ENCODE measurements around the gene TAF1A.

Gene TAF1A

DNA sequence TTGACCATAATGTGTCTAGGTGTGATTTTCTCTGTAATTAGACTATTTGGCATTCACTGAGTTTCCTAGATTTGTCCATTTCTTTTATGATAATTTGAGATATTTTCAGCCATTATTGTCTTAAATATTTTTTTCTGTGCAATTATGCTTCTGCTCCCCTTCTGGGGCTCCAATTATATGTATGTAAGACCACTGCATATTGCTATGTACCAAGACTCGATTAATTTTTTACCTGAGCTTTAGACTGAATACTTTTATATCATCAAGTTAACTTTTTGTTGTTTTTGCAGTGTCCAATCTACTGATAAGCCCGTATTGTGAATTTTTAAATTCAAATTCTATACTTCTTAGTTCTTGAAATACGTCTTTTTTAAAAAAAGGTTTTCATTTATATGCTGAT is 5.1 kb upstream of the TAF1A start:
- Histone ChIP-seq H3K4me3 (ENCODE audit: low read depth in 1 of 2, low read length in 2 of 2) (no peak overlapping the region), H3K27ac (ENCODE audit: low read length) (no peak overlapping the region), H3K9me3 (ENCODE audit: control insufficient read depth in 1 of 2, low read length in 2 of 2) (no peaks in the 10 kb centered on the region), H3K27me3 (ENCODE audit: low read depth, low read length) (no peaks in the 10 kb centered on the region), H3K4me1 (ENCODE audit: control insufficient read depth in 1 of 2, insufficient read depth in 2 of 2, low read length in 2 of 2) (peaks cover 0 to 8% of the 10 kb centered on the region in 2 donors), H3K36me3 (ENCODE audit: control insufficient read depth in 1 of 2, insufficient read depth in 2 of 2, low read length in 2 of 2) (no peaks in the 10 kb centered on the region)

DNA sequence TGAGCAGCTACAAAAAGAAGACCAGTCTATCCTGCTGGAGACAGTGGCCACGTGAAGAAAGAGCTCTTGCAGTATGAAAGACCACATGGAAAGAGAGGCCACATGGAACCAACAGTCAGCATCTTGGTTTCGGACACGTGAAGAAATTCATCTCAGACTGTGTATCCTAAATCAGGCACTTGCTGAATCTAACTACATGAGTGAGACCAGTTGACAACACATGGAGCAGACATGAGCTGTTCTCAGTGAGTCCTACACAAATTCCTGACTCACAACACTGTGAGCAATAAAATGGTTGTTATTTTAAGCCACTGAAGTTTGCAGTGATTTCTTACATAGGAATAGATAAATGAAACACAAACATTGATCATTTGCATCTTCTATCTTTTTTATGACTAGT is 2.4 kb upstream of the TAF1A start:
- no peaks in the 10 kb centered on the region for H3K27me3 ChIP-seq (ENCODE audit: low read depth, low read length)
- no peaks in the 10 kb centered on the region for H3K9me3 ChIP-seq (ENCODE audit: control insufficient read depth in 1 of 2, low read length in 2 of 2)
- H3K27ac ChIP-seq (ENCODE audit: low read length), result no peak overlapping the region
- peaks cover 0 to under 1% of the 10 kb centered on the region in 2 donors for H3K36me3 ChIP-seq (ENCODE audit: control insufficient read depth in 1 of 2, insufficient read depth in 2 of 2, low read length in 2 of 2)
- H3K4me3 ChIP-seq (ENCODE audit: low read depth in 1 of 2, low read length in 2 of 2), result no peak overlapping the region
- H3K4me1 ChIP-seq (ENCODE audit: control insufficient read depth in 1 of 2, insufficient read depth in 2 of 2, low read length in 2 of 2), result peaks cover 6 to 22% of the 10 kb centered on the region in 2 donors

DNA sequence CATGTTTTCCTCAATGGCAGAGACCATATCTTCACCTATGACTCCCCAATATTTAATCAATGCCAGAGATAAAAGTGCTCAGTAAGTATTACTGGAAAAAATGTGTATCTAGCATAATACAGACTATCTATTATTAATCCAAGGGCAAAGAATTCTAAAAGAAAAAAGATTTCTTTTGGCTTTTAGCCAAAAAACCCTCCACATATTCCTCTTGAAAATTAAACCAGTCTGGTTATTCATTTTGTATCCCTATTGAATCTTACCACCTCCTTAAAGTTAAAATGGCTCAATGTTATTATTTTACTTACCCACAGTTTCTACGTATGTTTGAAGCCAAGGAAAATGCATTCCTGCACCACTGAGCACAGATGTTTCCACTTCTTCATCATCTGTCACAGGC is 1.6 kb downstream of the TAF1A start:
- peaks cover 9% of the 10 kb centered on the region in 2 donors for H3K36me3 ChIP-seq (ENCODE audit: control insufficient read depth in 1 of 2, insufficient read depth in 2 of 2, low read length in 2 of 2)

DNA sequence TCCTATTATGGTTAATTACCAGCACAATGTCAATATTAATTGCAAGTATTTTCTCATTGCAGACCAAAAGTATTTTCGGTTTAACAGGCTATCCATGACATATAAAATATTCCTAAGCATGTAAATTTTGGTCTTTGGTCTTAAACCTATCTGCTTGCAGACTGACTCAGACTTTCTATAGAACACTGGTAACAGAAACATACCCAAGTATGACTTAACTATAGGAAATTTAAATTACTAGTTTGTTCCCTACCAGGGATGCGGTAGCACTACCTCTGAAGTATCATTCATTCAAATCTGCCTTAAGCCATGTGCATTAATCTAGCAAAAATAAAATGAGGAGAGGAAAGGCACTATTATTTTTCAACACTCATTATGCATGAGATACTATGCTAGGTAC is 2.9 kb downstream of the TAF1A start:
- Histone ChIP-seq H3K27ac (ENCODE audit: low read length) (no peak overlapping the region), H3K36me3 (ENCODE audit: control insufficient read depth in 1 of 2, insufficient read depth in 2 of 2, low read length in 2 of 2) (peaks cover 10 to 15% of the 10 kb centered on the region in 2 donors), H3K27me3 (ENCODE audit: low read depth, low read length) (no peaks in the 10 kb centered on the region), H3K4me3 (ENCODE audit: low read depth in 1 of 2, low read length in 2 of 2) (no peak overlapping the region), H3K4me1 (ENCODE audit: control insufficient read depth in 1 of 2, insufficient read depth in 2 of 2, low read length in 2 of 2) (peaks cover 6 to 22% of the 10 kb centered on the region in 2 donors), H3K9me3 (ENCODE audit: control insufficient read depth in 1 of 2, low read length in 2 of 2) (no peaks in the 10 kb centered on the region)

More for the DNA sequence above, 1.6 kb downstream of the TAF1A start:
- Histone ChIP-seq H3K4me1 (ENCODE audit: control insufficient read depth in 1 of 2, insufficient read depth in 2 of 2, low read length in 2 of 2) (peaks cover 6 to 22% of the 10 kb centered on the region in 2 donors), H3K9me3 (ENCODE audit: control insufficient read depth in 1 of 2, low read length in 2 of 2) (no peaks in the 10 kb centered on the region), H3K4me3 (ENCODE audit: low read depth in 1 of 2, low read length in 2 of 2) (no peak overlapping the region), H3K27ac (ENCODE audit: low read length) (no peak overlapping the region), H3K27me3 (ENCODE audit: low read depth, low read length) (no peaks in the 10 kb centered on the region)

DNA sequence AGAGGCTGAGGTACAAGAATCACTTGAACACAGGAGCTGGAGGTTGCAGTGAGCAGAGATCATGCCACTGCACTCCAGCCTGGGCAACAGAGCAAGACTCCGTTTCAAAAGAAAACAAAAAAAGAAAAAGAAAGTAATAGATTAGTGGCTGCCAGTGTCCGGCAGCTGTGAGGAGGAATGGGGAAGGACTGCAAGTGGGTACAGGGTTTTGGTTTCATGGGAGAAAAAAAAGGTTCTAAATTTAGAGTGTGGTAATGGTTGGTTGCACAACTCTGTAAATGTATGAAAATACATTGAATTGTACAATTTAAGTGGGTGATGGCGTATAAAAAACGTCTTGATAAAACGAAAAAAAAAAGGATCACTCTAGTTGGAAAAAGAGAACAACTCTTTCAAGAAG is 6.7 kb downstream of the TAF1A start:
- no peak overlapping the region for H3K4me3 ChIP-seq (ENCODE audit: low read depth in 1 of 2, low read length in 2 of 2)
- no peaks in the 10 kb centered on the region for H3K27me3 ChIP-seq (ENCODE audit: low read depth, low read length)
- peaks cover 10 to 21% of the 10 kb centered on the region in 2 donors for H3K36me3 ChIP-seq (ENCODE audit: control insufficient read depth in 1 of 2, insufficient read depth in 2 of 2, low read length in 2 of 2)
- peaks cover 0 to 1% of the 10 kb centered on the region in 2 donors for H3K4me1 ChIP-seq (ENCODE audit: control insufficient read depth in 1 of 2, insufficient read depth in 2 of 2, low read length in 2 of 2)
- H3K27ac ChIP-seq (ENCODE audit: low read length), result no peak overlapping the region
- H3K9me3 ChIP-seq (ENCODE audit: control insufficient read depth in 1 of 2, low read length in 2 of 2), result no peaks in the 10 kb centered on the region

DNA sequence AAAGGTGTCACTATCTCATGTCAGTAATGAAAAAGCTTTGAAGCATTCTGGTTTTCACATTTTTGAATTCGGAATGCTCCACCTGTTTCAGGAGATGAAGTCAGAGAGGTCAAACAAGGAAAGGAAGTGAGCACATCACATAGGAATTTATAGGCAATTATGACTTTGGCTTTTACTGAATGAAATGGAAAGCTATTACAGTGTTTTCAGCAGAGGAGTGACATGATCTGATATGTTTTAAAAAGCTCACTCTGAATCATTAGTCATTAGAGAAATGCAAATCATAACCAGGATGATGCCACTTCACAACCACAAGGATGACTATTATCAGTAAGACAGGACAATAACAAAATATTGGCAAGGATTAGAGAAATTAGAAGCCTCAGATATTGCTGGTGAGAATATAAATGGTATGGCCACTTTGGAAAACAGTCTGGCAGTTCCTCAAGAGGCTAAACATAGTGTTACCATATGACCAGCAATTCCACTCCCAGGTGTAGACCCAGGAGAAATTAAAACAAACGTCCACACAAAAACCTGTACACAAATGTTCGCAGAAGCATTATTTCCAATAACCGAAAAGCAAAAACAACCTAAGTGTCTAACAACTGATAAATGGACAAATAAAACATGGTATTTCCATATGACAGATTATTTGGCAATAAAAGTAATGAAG is 7.5 kb downstream of the TAF1A start:
- Histone ChIP-seq H3K36me3 (ENCODE audit: control insufficient read depth in 1 of 2, insufficient read depth in 2 of 2, low read length in 2 of 2) (peaks cover 10 to 26% of the 10 kb centered on the region in 2 donors), H3K9me3 (ENCODE audit: control insufficient read depth in 1 of 2, low read length in 2 of 2) (no peaks in the 10 kb centered on the region), H3K27me3 (ENCODE audit: low read depth, low read length) (no peaks in the 10 kb centered on the region), H3K27ac (ENCODE audit: low read length) (no peak overlapping the region), H3K4me1 (ENCODE audit: control insufficient read depth in 1 of 2, insufficient read depth in 2 of 2, low read length in 2 of 2) (no peaks in the 10 kb centered on the region), H3K4me3 (ENCODE audit: low read depth in 1 of 2, low read length in 2 of 2) (no peak overlapping the region)

DNA sequence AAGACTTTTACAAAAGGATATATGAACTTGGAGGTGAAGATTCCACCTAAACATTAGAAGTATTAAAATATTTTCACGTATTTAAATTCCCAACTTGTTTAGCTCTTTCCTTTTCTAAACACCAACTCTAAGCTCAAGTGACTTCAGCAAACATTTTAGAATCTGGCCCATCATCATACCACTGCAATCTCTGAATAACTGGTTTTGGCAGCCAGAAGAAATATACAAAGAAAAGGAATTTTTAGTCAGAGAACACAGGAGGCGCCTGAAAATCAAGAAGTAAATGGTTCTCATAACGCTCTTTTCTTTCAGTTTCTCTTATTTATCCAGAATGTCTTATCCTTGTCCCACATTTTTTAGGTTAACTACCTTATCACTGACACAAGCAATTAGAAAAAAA is 10.4 kb downstream of the TAF1A start:
- Histone ChIP-seq H3K9me3 (ENCODE audit: control insufficient read depth in 1 of 2, low read length in 2 of 2) (no peaks in the 10 kb centered on the region), H3K4me3 (ENCODE audit: low read depth in 1 of 2, low read length in 2 of 2) (no peak overlapping the region), H3K36me3 (ENCODE audit: control insufficient read depth in 1 of 2, insufficient read depth in 2 of 2, low read length in 2 of 2) (peaks cover 5 to 39% of the 10 kb centered on the region in 2 donors), H3K27ac (ENCODE audit: low read length) (no peak overlapping the region), H3K4me1 (ENCODE audit: control insufficient read depth in 1 of 2, insufficient read depth in 2 of 2, low read length in 2 of 2) (no peaks in the 10 kb centered on the region), H3K27me3 (ENCODE audit: low read depth, low read length) (no peaks in the 10 kb centered on the region)

DNA sequence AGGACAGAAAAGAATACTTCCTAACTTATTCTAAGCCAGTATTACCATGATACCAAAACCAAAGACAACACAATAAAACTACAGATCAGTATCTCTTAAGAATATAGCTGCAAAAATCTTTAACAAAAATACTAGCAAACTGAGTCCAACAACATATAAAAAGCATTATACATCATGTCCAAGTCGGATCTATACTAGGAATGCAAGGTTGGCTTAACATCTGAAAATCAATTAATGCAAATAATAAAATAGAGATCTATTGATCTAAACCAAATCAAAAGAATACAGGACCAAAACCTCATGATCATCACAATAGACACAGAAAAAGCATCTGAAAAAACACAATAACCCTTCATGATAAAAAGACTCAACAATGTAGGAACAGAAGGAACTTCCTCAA is 18.9 kb downstream of the TAF1A start:
- Histone ChIP-seq H3K36me3 (ENCODE audit: control insufficient read depth in 1 of 2, insufficient read depth in 2 of 2, low read length in 2 of 2) (peaks cover 18 to 51% of the 10 kb centered on the region in 2 donors), H3K9me3 (ENCODE audit: control insufficient read depth in 1 of 2, low read length in 2 of 2) (no peaks in the 10 kb centered on the region), H3K27ac (ENCODE audit: low read length) (no peak overlapping the region), H3K27me3 (ENCODE audit: low read depth, low read length) (no peaks in the 10 kb centered on the region), H3K4me1 (ENCODE audit: control insufficient read depth in 1 of 2, insufficient read depth in 2 of 2, low read length in 2 of 2) (no peaks in the 10 kb centered on the region), H3K4me3 (ENCODE audit: low read depth in 1 of 2, low read length in 2 of 2) (no peak overlapping the region)

DNA sequence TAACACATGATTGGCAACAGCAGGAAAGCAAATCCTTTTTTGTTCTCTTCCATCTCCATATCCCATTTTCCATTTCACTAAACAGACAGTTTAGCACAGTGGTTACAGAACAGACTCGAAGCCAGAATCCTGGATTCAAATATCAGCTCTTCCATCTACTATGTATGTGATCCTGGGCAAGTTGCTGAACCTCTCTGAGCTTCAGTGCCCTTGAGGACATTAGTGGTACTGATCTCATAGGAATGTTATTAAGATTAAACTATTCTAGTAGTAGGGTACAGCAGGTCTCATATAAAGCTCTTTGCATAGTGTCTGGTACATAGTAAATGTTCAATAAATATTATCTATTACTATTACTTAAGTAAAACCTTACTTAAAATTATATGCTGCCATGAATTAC is 28.1 kb downstream of the TAF1A start:
- Histone ChIP-seq H3K27ac (ENCODE audit: low read length) (no peak overlapping the region), H3K4me1 (ENCODE audit: control insufficient read depth in 1 of 2, insufficient read depth in 2 of 2, low read length in 2 of 2) (no peaks in the 10 kb centered on the region), H3K9me3 (ENCODE audit: control insufficient read depth in 1 of 2, low read length in 2 of 2) (no peaks in the 10 kb centered on the region), H3K27me3 (ENCODE audit: low read depth, low read length) (no peaks in the 10 kb centered on the region), H3K36me3 (ENCODE audit: control insufficient read depth in 1 of 2, insufficient read depth in 2 of 2, low read length in 2 of 2) (peaks cover 16 to 56% of the 10 kb centered on the region in 2 donors), H3K4me3 (ENCODE audit: low read depth in 1 of 2, low read length in 2 of 2) (no peak overlapping the region)

DNA sequence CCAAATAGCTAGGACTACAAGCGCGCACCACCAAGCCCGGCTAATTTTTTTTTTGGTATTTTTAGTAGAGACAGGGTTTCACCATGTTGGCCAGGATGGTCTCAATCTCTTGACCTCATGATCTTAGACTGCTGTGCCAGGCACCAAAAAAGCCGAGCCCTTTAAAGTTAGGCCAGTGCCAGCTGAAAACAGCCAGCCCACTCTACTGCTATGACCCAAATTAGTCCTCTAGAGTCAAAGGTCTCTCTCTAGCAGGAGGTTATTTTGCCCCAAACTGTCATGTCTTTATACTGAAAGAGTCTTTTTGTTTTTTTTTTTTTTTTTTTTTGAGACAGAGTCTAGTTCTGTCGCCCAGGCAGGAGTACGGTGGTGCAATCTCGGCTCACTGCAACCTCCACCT is 32.2 kb downstream of the TAF1A start:
- no peaks in the 10 kb centered on the region for H3K4me1 ChIP-seq (ENCODE audit: control insufficient read depth in 1 of 2, insufficient read depth in 2 of 2, low read length in 2 of 2)
- H3K27ac ChIP-seq (ENCODE audit: low read length), result no peak overlapping the region
- H3K36me3 ChIP-seq (ENCODE audit: control insufficient read depth in 1 of 2, insufficient read depth in 2 of 2, low read length in 2 of 2), result peaks cover 18 to 65% of the 10 kb centered on the region in 2 donors
- no peaks in the 10 kb centered on the region for H3K9me3 ChIP-seq (ENCODE audit: control insufficient read depth in 1 of 2, low read length in 2 of 2)
- no peak overlapping the region for H3K4me3 ChIP-seq (ENCODE audit: low read depth in 1 of 2, low read length in 2 of 2)
- no peaks in the 10 kb centered on the region for H3K27me3 ChIP-seq (ENCODE audit: low read depth, low read length)

DNA sequence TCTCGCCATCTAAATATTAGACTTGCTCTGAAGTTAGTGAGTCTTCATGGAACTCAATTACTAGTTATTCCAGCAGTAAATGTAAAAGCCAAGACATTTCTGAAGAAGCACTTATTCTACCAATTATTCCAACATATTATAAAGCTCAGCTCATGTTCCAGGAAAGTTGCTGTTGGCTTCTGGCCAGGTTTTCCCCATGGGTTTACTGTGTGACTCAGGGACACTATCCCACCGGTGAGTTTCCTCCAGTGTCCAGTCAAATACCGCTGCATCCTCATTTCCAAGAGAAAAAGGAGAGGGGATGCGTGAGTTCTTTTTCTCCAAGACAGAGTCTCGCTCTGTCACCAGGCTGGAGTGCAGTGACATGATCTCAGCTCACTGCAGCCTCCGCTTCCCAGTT is 32.6 kb downstream of the TAF1A start:
- H3K36me3 ChIP-seq (ENCODE audit: control insufficient read depth in 1 of 2, insufficient read depth in 2 of 2, low read length in 2 of 2), result peaks cover 17 to 60% of the 10 kb centered on the region in 2 donors
- no peaks in the 10 kb centered on the region for H3K27me3 ChIP-seq (ENCODE audit: low read depth, low read length)
- H3K4me1 ChIP-seq (ENCODE audit: control insufficient read depth in 1 of 2, insufficient read depth in 2 of 2, low read length in 2 of 2), result no peaks in the 10 kb centered on the region
- no peak overlapping the region for H3K4me3 ChIP-seq (ENCODE audit: low read depth in 1 of 2, low read length in 2 of 2)
- H3K9me3 ChIP-seq (ENCODE audit: control insufficient read depth in 1 of 2, low read length in 2 of 2), result no peaks in the 10 kb centered on the region
- no peak overlapping the region for H3K27ac ChIP-seq (ENCODE audit: low read length)

DNA sequence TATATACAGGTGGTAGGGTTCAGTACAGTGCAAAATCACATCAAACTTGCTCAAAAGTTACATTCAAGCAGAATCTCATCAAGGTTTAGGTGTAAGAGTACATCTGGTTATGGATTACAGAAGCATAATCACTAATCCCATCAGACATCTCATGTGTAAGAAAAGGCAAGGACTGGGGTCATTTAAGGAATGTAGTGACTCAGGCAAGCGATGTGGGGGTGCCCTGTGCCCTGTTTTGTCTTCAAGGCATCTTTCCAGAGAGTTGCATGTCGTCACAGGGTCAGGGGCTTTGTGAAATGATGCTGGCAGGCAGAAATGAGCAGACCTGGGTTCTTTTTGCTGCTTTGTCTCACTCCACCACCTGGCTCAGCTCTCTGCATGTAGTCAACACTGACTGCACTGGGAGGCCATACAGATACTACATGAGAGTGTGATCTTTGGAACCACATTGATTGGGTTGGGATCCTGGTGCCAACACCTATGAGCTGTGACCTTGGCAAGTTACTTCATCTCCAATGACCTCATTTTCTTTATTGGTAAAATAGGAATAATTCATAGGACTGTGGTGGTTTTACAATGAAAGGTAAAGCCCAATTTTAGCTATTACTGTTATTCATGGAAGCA is 33.6 kb downstream of the TAF1A start:
- H3K4me1 ChIP-seq (ENCODE audit: control insufficient read depth in 1 of 2, insufficient read depth in 2 of 2, low read length in 2 of 2), result no peaks in the 10 kb centered on the region
- H3K4me3 ChIP-seq (ENCODE audit: low read depth in 1 of 2, low read length in 2 of 2), result no peak overlapping the region
- peaks cover 11 to 51% of the 10 kb centered on the region in 2 donors for H3K36me3 ChIP-seq (ENCODE audit: control insufficient read depth in 1 of 2, insufficient read depth in 2 of 2, low read length in 2 of 2)
- H3K9me3 ChIP-seq (ENCODE audit: control insufficient read depth in 1 of 2, low read length in 2 of 2), result no peaks in the 10 kb centered on the region
- H3K27ac ChIP-seq (ENCODE audit: low read length), result no peak overlapping the region
- no peaks in the 10 kb centered on the region for H3K27me3 ChIP-seq (ENCODE audit: low read depth, low read length)
